ENCODE data around the gene PDCD1LG2. TPM values are rescaled to one million over a fixed set of nuclear protein-coding genes. Genes with fewer than 3 reads are reported as not detected.

The PDCD1LG2 gene
- total and polyA plus RNA-seq, 5 donors from 2014 or later: 0.85 to 2.5 (median 1.0) TPM; not detected in 1

DNA sequence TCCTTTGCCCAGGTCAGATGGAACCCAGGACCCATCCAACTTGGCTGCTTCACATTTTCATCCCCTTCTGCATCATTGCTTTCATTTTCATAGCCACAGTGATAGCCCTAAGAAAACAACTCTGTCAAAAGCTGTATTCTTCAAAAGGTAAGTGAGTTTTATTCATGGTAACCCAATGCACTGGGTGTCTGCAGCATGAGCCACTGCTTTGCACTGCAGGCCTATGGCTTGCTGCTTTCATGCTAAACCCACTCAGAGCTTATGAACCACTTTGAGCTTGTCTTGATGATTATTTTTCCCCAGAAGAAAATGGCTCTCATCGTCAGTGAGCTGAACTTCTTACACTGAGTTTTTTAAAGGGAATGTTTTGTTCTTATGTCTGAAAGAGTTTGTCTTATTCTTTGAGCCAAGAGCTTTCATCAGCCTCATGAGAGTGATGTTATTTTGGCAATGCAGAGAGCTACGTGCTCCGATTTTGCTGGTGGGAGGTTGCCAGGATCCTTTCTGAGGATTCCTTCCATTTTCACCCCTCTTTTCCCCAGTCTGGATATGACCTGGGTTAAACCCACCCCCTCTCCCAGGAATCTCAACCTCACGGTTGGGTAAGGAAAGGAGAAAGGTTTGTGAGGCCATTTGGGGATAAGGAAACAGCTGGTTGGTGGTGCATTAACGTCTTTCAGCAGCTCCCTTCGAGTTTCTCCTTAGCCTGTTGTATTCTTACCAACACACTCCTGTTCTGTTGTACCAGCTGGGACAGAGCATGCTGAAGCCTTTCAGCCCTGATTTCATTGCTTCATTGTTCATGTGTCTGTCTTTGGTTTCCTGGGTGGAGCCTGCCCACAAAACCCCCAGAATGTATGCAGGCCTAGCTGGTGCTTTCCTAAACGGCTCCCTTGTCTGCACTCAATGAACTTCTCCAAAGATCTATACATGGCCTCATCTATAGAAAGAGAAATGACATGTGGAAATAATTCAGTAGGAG is 47.6 kb downstream of the PDCD1LG2 start:
- peak; percentile 87 to 95 for ATAC-seq (ENCODE audit: low read depth in 2 of 2)
- H3K36me3 ChIP-seq (ENCODE audit: control insufficient read depth, insufficient read depth, low read length): no peaks in the 10 kb centered on the region
- Mint-ChIP-seq H3K9me3 (peaks cover 0 to 3% (median 1%) of the 10 kb centered on the region in 7 donors), H3K4me1 (peaks cover 13 to 49% (median 33%) of the 10 kb centered on the region in 4 donors), H3K4me3 (peak overlapping the region; percentile 20 to 73 (median 64)), H3K36me3 (peaks cover 12% of the 10 kb centered on the region), H3K27me3 (no peaks in the 10 kb centered on the region), H3K27ac (peak overlapping the region; percentile 89 to 97 (median 93))
- no peaks in the 10 kb centered on the region for H3K27me3 ChIP-seq (ENCODE audit: control insufficient read depth, insufficient read depth, low read length)
- H3K9me3 ChIP-seq (ENCODE audit: control insufficient read depth in 2 of 2, low read length in 2 of 2): no peaks in the 10 kb centered on the region
- H3K27ac ChIP-seq (ENCODE audit: insufficient read depth, low read length, poor library complexity, severe bottlenecking): peak overlapping the region; percentile 69
- H3K4me1 ChIP-seq (ENCODE audit: control insufficient read depth, insufficient read depth, low read length, poor library complexity, severe bottlenecking): peaks cover 26% of the 10 kb centered on the region
- peak overlapping the region; percentile 64 for H3K4me3 ChIP-seq (ENCODE audit: low read depth, low read length)
- DNase-seq: peak in 2 of 3 donors; percentile 51 to 83

DNA sequence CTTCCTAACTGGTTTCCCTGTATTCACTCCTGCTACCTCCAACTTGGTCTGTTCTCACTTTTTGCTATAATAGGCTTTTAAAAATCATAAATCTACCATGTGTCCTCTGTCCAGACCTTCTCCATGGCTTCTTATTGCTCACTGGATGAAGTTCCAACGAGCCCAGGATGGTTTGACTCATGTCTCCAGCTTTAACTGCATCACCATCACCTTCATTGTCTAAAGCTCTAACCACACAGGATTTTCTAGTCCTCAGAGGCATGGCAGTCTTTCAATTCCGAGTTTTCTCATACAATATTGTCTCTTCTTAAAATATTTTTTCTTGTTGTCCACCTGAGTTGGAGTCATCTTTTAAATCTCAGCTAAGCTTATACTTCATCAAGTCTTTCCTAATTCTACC is 49.3 kb downstream of the PDCD1LG2 start:
- no peak overlapping the region for H3K4me3 ChIP-seq (ENCODE audit: low read depth, low read length)
- no peak overlapping the region for H3K27ac ChIP-seq (ENCODE audit: insufficient read depth, low read length, poor library complexity, severe bottlenecking)
- H3K4me1 ChIP-seq (ENCODE audit: control insufficient read depth, insufficient read depth, low read length, poor library complexity, severe bottlenecking): peaks cover 26% of the 10 kb centered on the region
- ATAC-seq (ENCODE audit: low read depth in 2 of 2): no peak
- no peaks in the 10 kb centered on the region for H3K36me3 ChIP-seq (ENCODE audit: control insufficient read depth, insufficient read depth, low read length)
- Mint-ChIP-seq H3K27ac (peak overlapping the region in 1 of 3 donors; percentile 64), H3K4me3 (peak overlapping the region in 1 of 4 donors; percentile 0), H3K4me1 (peaks cover 18 to 58% (median 35%) of the 10 kb centered on the region in 4 donors), H3K9me3 (peaks cover 0 to 3% (median 1%) of the 10 kb centered on the region in 7 donors), H3K27me3 (no peaks in the 10 kb centered on the region), H3K36me3 (peaks cover 12% of the 10 kb centered on the region)
- DNase-seq: no peak
- no peaks in the 10 kb centered on the region for H3K9me3 ChIP-seq (ENCODE audit: control insufficient read depth in 2 of 2, low read length in 2 of 2)
- no peaks in the 10 kb centered on the region for H3K27me3 ChIP-seq (ENCODE audit: control insufficient read depth, insufficient read depth, low read length)

DNA sequence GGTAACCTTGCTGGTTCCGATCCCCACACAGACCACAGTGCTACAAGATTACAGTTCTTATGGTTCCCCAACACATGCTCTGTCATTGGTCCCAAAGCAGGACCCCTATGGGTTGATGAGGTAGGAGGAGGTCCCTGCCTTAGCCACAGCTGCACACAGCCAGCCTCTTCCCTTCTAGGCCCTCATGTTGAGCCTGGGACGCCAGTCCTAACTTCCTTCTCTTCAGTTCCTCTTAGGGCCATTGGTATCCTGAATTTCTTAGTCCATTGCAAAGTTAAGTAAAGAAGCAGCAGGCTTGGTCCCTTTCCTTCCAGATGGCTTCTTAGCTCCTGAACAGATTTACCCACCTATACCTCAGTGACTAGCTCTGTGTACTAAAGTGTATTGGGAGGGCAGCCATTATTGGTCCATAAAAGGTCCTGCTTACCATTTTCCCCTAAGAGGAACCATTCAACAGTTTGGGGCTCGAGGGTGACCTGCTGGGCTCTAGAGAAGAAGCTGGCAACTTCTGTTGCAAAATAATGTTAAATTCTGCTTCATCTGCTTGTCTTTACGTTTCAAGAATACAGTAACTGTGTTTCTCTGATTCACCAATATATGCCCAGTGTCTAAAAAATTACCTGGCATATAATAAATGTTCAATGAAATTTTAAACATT is 50.2 kb downstream of the PDCD1LG2 start:
- no peak overlapping the region for H3K4me3 ChIP-seq (ENCODE audit: low read depth, low read length)
- H3K27ac ChIP-seq (ENCODE audit: insufficient read depth, low read length, poor library complexity, severe bottlenecking): no peak overlapping the region
- Mint-ChIP-seq H3K4me3 (peak overlapping the region in 1 of 4 donors; percentile 17), H3K4me1 (peaks cover 18 to 58% (median 35%) of the 10 kb centered on the region in 4 donors), H3K36me3 (peaks cover 12% of the 10 kb centered on the region), H3K27me3 (no peaks in the 10 kb centered on the region), H3K9me3 (peaks cover 0 to 3% (median 1%) of the 10 kb centered on the region in 7 donors), H3K27ac (peak overlapping the region in 2 of 3 donors; percentile 22 to 40)
- no peaks in the 10 kb centered on the region for H3K36me3 ChIP-seq (ENCODE audit: control insufficient read depth, insufficient read depth, low read length)
- DNase-seq (no peak), ATAC-seq (ENCODE audit: low read depth in 2 of 2) (no peak)
- no peaks in the 10 kb centered on the region for H3K27me3 ChIP-seq (ENCODE audit: control insufficient read depth, insufficient read depth, low read length)
- H3K4me1 ChIP-seq (ENCODE audit: control insufficient read depth, insufficient read depth, low read length, poor library complexity, severe bottlenecking): peaks cover 26% of the 10 kb centered on the region
- H3K9me3 ChIP-seq (ENCODE audit: control insufficient read depth in 2 of 2, low read length in 2 of 2): no peaks in the 10 kb centered on the region

DNA sequence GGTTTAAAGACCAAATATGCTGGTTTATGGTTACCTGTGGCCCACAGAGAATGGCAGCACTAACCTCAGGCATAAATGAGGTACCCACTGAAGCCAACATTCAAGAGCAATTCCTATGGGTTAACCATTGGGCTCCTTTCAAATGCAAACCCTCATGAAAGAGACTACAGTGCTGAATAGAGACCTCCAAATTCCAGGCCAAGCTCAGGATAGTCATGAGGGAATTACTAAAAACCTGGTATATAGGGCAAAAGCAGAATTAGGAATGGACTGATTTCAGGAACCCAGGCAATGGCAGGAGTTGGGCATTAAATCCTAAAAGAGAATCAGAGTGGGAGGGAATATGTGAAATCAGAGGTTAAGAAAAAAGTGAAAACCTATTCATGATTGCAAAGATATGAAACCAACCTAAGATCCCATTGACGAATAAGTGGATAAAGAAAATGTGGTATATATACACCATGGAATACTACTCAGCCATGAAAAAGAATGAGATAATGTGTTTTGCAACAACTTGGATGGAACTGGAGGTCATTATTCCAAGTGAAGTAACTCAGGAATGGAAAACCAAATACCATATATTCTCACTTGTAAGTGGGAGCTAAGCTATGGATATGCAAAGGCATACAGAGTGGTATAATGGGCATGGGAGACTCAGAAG is 51.6 kb downstream of the PDCD1LG2 start:
- H3K27me3 ChIP-seq (ENCODE audit: control insufficient read depth, insufficient read depth, low read length): no peaks in the 10 kb centered on the region
- no peaks in the 10 kb centered on the region for H3K9me3 ChIP-seq (ENCODE audit: control insufficient read depth in 2 of 2, low read length in 2 of 2)
- Mint-ChIP-seq H3K4me3 (no peak overlapping the region), H3K36me3 (peaks cover 12% of the 10 kb centered on the region), H3K4me1 (peaks cover 18 to 47% (median 32%) of the 10 kb centered on the region in 4 donors), H3K9me3 (peaks cover 0 to 3% (median 1%) of the 10 kb centered on the region in 7 donors), H3K27me3 (no peaks in the 10 kb centered on the region), H3K27ac (no peak overlapping the region)
- no peak overlapping the region for H3K27ac ChIP-seq (ENCODE audit: insufficient read depth, low read length, poor library complexity, severe bottlenecking)
- ATAC-seq (ENCODE audit: low read depth in 2 of 2) (no peak), DNase-seq (no peak)
- no peak overlapping the region for H3K4me3 ChIP-seq (ENCODE audit: low read depth, low read length)
- no peaks in the 10 kb centered on the region for H3K36me3 ChIP-seq (ENCODE audit: control insufficient read depth, insufficient read depth, low read length)
- peaks cover 24% of the 10 kb centered on the region for H3K4me1 ChIP-seq (ENCODE audit: control insufficient read depth, insufficient read depth, low read length, poor library complexity, severe bottlenecking)

DNA sequence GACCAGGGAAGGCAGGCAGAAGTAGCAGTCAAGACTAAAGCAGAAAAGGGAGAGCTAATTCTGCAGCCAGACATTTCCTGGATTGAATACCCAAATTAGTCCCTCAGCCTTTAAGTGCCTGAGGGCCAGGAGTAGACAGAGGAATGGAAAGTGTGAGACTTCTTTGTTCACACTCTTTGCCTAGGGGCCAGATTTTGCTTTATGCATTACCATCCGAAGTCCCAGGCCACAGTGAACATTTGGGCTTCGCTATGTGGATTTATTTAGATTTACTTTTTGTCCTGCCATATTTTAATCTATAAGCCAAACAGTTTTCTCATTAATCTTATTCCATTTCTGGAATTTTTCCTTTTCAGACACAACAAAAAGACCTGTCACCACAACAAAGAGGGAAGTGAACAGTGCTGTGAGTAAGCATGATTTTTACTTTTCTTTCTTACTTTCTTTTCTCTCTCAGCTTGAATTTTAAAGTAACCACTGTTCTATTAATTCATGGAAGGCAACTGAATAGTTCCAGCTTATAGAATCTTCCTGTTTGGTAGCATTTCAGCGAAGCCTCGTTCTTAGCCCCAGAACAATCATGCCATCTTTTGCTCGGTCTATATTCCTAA is 52.6 kb downstream of the PDCD1LG2 start:
- Mint-ChIP-seq H3K27ac (peak overlapping the region in 1 of 3 donors; percentile 17), H3K36me3 (peaks cover 12% of the 10 kb centered on the region), H3K4me3 (no peak overlapping the region), H3K4me1 (peaks cover 14 to 37% (median 23%) of the 10 kb centered on the region in 4 donors), H3K9me3 (peaks cover 0 to 3% (median 1%) of the 10 kb centered on the region in 7 donors), H3K27me3 (no peaks in the 10 kb centered on the region)
- H3K36me3 ChIP-seq (ENCODE audit: control insufficient read depth, insufficient read depth, low read length): no peaks in the 10 kb centered on the region
- no peaks in the 10 kb centered on the region for H3K9me3 ChIP-seq (ENCODE audit: control insufficient read depth in 2 of 2, low read length in 2 of 2)
- no peak overlapping the region for H3K4me3 ChIP-seq (ENCODE audit: low read depth, low read length)
- H3K4me1 ChIP-seq (ENCODE audit: control insufficient read depth, insufficient read depth, low read length, poor library complexity, severe bottlenecking): peaks cover 14% of the 10 kb centered on the region
- ATAC-seq (ENCODE audit: low read depth in 2 of 2) (no peak), DNase-seq (no peak)
- H3K27ac ChIP-seq (ENCODE audit: insufficient read depth, low read length, poor library complexity, severe bottlenecking): no peak overlapping the region
- no peaks in the 10 kb centered on the region for H3K27me3 ChIP-seq (ENCODE audit: control insufficient read depth, insufficient read depth, low read length)

DNA sequence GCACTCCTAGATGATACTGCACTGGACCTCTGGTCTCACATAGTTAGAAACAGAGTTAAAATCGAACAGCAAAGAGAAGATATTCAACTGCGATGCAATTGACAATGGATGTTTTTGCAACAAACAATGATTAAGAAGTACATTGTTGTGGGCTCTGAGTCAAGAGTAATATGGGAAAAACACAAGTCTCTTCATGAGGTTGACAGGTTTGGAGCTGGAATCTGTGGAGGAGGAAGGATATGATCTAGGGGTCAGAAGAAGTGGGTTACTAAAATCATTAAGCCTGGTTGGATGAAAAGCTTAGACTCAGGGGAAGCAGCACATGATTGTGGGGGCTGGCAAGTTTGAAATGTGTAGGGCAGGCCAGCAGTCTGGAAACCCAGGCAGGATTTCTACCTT is 53.1 kb downstream of the PDCD1LG2 start:
- DNase-seq (no peak), ATAC-seq (ENCODE audit: low read depth in 2 of 2) (no peak)
- Mint-ChIP-seq H3K27me3 (no peaks in the 10 kb centered on the region), H3K4me1 (peaks cover 9 to 33% (median 18%) of the 10 kb centered on the region in 4 donors), H3K9me3 (peaks cover 0 to 2% (median 0%) of the 10 kb centered on the region in 7 donors), H3K27ac (no peak overlapping the region), H3K36me3 (peaks cover 12% of the 10 kb centered on the region), H3K4me3 (no peak overlapping the region)
- H3K4me1 ChIP-seq (ENCODE audit: control insufficient read depth, insufficient read depth, low read length, poor library complexity, severe bottlenecking): peaks cover 10% of the 10 kb centered on the region
- H3K4me3 ChIP-seq (ENCODE audit: low read depth, low read length): no peak overlapping the region
- no peaks in the 10 kb centered on the region for H3K36me3 ChIP-seq (ENCODE audit: control insufficient read depth, insufficient read depth, low read length)
- H3K9me3 ChIP-seq (ENCODE audit: control insufficient read depth in 2 of 2, low read length in 2 of 2): no peaks in the 10 kb centered on the region
- no peaks in the 10 kb centered on the region for H3K27me3 ChIP-seq (ENCODE audit: control insufficient read depth, insufficient read depth, low read length)
- H3K27ac ChIP-seq (ENCODE audit: insufficient read depth, low read length, poor library complexity, severe bottlenecking): no peak overlapping the region

DNA sequence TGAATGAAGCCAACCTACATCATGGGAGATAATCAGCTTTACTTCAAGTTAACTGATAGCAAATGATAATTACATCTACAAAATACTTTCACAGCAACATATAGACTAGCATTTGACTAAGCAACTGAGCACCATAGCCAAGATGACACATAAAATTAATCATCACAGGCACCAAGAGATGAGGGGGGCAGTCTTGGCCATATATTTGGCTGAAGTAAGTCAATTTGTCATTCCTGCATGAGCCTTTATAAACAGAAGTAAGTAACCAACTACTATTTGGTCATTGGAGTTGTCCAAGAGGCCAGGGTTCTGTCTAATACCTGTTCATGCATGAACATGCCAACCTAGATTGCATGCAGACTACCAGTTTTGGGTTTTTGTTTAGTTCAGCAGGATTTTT is 53.6 kb downstream of the PDCD1LG2 start:
- Mint-ChIP-seq H3K27ac (no peak overlapping the region), H3K4me3 (no peak overlapping the region), H3K27me3 (no peaks in the 10 kb centered on the region), H3K4me1 (peaks cover 6 to 33% (median 18%) of the 10 kb centered on the region in 4 donors), H3K9me3 (peaks cover 0 to 2% (median 0%) of the 10 kb centered on the region in 7 donors), H3K36me3 (peaks cover 12% of the 10 kb centered on the region)
- Histone ChIP-seq H3K4me1 (ENCODE audit: control insufficient read depth, insufficient read depth, low read length, poor library complexity, severe bottlenecking) (peaks cover 10% of the 10 kb centered on the region), H3K9me3 (ENCODE audit: control insufficient read depth in 2 of 2, low read length in 2 of 2) (no peaks in the 10 kb centered on the region), H3K36me3 (ENCODE audit: control insufficient read depth, insufficient read depth, low read length) (no peaks in the 10 kb centered on the region), H3K27ac (ENCODE audit: insufficient read depth, low read length, poor library complexity, severe bottlenecking) (no peak overlapping the region), H3K4me3 (ENCODE audit: low read depth, low read length) (no peak overlapping the region), H3K27me3 (ENCODE audit: control insufficient read depth, insufficient read depth, low read length) (no peaks in the 10 kb centered on the region)
- DNase-seq: no peak
- no peak for ATAC-seq (ENCODE audit: low read depth in 2 of 2)

All from CD4-positive, CD25-positive, alpha-beta regulatory T cell (primary cell).